Measurements from ENCODE around the gene IL25. TPM values are rescaled to one million over a fixed set of nuclear protein-coding genes. Genes with fewer than 3 reads are reported as not detected.

The IL25 gene
- polyA plus RNA-seq, 1 experiment: not detected

GRCh38 chr14:23344481-23344880, 28.1 kb upstream of the IL25 start:
- ChIA-PET POLR2A (no interaction called here), CTCF (interaction anchor here (4.2 kb wide), 1 partner anchor 35 kb away, joined by 15 read pairs; no protein-coding TSS in a partner anchor)
- DNase-seq (ENCODE audit: low read depth): no peak
- no peaks in the 10 kb centered on the region for H3K36me3 ChIP-seq (ENCODE audit: control insufficient read depth, insufficient read depth, low read length)
- TF ChIP-seq CTCF (IDR thresholded peaks at IDR 0.05; ENCODE audit: insufficient read depth, low read depth, low read length): 0 out of 2 replicates have a peak, but pooled peaks have one; percentile 2
- H3K27me3 ChIP-seq (ENCODE audit: control insufficient read depth, insufficient read depth, low read length): no peaks in the 10 kb centered on the region
- H3K4me3 ChIP-seq (ENCODE audit: low read depth, low read length): no peak overlapping the region

- TF ChIP-seq CTCF (IDR thresholded peaks at IDR 0.05; ENCODE audit: insufficient read depth, low read depth, low read length): no peak
- Histone ChIP-seq H3K4me3 (ENCODE audit: low read depth, low read length) (no peak overlapping the region), H3K36me3 (ENCODE audit: control insufficient read depth, insufficient read depth, low read length) (no peaks in the 10 kb centered on the region), H3K27me3 (ENCODE audit: control insufficient read depth, insufficient read depth, low read length) (no peaks in the 10 kb centered on the region)
- ChIA-PET POLR2A (no interaction called here), CTCF (interaction anchor here (0.8 to 4.2 kb wide), 7 partner anchors 11 to 34 kb away, joined by 3 to 15 read pairs (median 4); no protein-coding TSS in a partner anchor)
- DNase-seq (ENCODE audit: low read depth): no peak
These were observed 26.5 kb upstream of the IL25 start for GRCh38 chr14:23345987-23346692.

GRCh38 chr14:23346693-23347405, 25.8 kb upstream of the IL25 start:
- Histone ChIP-seq H3K4me3 (ENCODE audit: low read depth, low read length) (no peak overlapping the region), H3K27me3 (ENCODE audit: control insufficient read depth, insufficient read depth, low read length) (no peaks in the 10 kb centered on the region), H3K36me3 (ENCODE audit: control insufficient read depth, insufficient read depth, low read length) (no peaks in the 10 kb centered on the region)
- DNase-seq (ENCODE audit: low read depth): no peak
- ChIA-PET POLR2A (no interaction called here), CTCF (interaction anchor here (0.8 to 4.2 kb wide), 5 partner anchors 18 to 33 kb away, joined by 3 to 15 read pairs (median 4); no protein-coding TSS in a partner anchor)
- TF ChIP-seq CTCF (IDR thresholded peaks at IDR 0.05; ENCODE audit: insufficient read depth, low read depth, low read length): no peak

GRCh38 chr14:23347406-23348296, 25.0 kb upstream of the IL25 start:
- Histone ChIP-seq H3K36me3 (ENCODE audit: control insufficient read depth, insufficient read depth, low read length) (no peaks in the 10 kb centered on the region), H3K4me3 (ENCODE audit: low read depth, low read length) (no peak overlapping the region), H3K27me3 (ENCODE audit: control insufficient read depth, insufficient read depth, low read length) (no peaks in the 10 kb centered on the region)
- DNase-seq (ENCODE audit: low read depth): no peak
- POLR2A ChIA-PET: no interaction called here
- TF ChIP-seq CTCF (IDR thresholded peaks at IDR 0.05; ENCODE audit: insufficient read depth, low read depth, low read length): no peak
- CTCF ChIA-PET: interaction anchor here (1.3 to 4.2 kb wide), 2 partner anchors 21 to 32 kb away, joined by 4 to 15 read pairs; no protein-coding TSS in a partner anchor

Data from BJ (cell line).